Measurements from ENCODE around the gene GRIPAP1. TPM values are rescaled to one million over a fixed set of nuclear protein-coding genes. Genes with fewer than 3 reads are reported as not detected.
"Not testable (repeated sequence)": the region's sequence is repeated elsewhere in the genome, so short reads cannot be mapped to it uniquely, and the experiment has no call there.

The GRIPAP1 gene
- total and polyA plus RNA-seq, 4 donors: 29.1 to 116 (median 60.6) TPM

DNA sequence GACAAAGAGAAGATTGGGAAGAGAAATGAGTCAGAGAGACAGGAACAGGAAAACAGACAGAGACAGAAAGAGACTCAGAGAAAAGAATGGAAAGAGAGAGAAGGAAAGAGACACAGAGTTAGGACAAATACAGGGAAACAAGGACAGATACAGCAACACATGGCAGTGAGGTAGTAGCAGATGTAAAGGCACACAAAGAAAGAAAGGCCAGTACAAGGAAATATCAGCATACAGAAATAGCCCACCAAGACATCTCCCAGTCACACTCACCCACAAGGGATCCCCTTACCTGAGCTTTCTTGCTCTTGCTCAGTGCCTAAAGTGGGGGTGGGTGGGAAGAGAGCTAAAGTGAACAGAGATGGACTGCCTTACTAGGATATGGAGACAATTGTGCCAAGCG, 4.2 kb downstream of the GRIPAP1 start:
- Histone ChIP-seq H3K4me3 (ENCODE audit: low read depth, low read length) (no peak overlapping the region), H3K36me3 (ENCODE audit: control insufficient read depth, insufficient read depth, low read length) (peaks cover 28% of the 10 kb centered on the region), H3K4me1 (ENCODE audit: control insufficient read depth, insufficient read depth, low read length) (no peaks in the 10 kb centered on the region), H3K27me3 (ENCODE audit: control insufficient read depth, insufficient read depth, low read length) (no peaks in the 10 kb centered on the region), H3K27ac (ENCODE audit: low read depth, low read length) (no peak overlapping the region), H3K9me3 (ENCODE audit: control insufficient read depth, insufficient read depth, low read length) (no peaks in the 10 kb centered on the region)
- WGBS (ENCODE audit: insufficient coverage): 56% methylated on average over 1 of the region's 1 CpG
- no peak for DNase-seq (ENCODE audit: low read depth in 4 of 6, low spot score in 6 of 6)

DNA sequence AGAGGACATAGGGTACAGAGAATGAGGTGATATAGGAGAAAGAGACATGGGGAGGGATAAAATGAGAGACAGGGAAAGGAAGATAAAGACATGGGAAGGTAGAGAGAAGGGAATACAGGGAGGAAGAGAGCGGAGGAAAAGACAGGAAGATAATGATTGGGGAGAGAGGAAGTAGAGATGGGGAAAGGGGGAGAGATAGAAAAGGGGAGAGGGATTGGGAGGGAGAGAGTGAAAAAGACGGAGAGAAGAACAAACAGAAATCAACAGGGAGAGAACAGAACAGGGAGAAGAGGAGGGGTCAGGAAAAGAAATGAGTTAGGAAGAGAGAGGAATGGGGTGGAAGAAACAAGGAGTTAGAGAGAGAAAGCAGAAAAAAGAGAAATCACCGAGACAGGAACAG, 4.6 kb downstream of the GRIPAP1 start:
- Histone ChIP-seq H3K4me3 (ENCODE audit: low read depth, low read length) (no peak overlapping the region), H3K36me3 (ENCODE audit: control insufficient read depth, insufficient read depth, low read length) (peaks cover 32% of the 10 kb centered on the region), H3K4me1 (ENCODE audit: control insufficient read depth, insufficient read depth, low read length) (no peaks in the 10 kb centered on the region), H3K9me3 (ENCODE audit: control insufficient read depth, insufficient read depth, low read length) (no peaks in the 10 kb centered on the region), H3K27ac (ENCODE audit: low read depth, low read length) (no peak overlapping the region), H3K27me3 (ENCODE audit: control insufficient read depth, insufficient read depth, low read length) (no peaks in the 10 kb centered on the region)
- 90% methylated on average over 3 of the region's 3 CpGs for WGBS (ENCODE audit: insufficient coverage)
- no peak for DNase-seq (ENCODE audit: low read depth in 4 of 6, low spot score in 6 of 6)

DNA sequence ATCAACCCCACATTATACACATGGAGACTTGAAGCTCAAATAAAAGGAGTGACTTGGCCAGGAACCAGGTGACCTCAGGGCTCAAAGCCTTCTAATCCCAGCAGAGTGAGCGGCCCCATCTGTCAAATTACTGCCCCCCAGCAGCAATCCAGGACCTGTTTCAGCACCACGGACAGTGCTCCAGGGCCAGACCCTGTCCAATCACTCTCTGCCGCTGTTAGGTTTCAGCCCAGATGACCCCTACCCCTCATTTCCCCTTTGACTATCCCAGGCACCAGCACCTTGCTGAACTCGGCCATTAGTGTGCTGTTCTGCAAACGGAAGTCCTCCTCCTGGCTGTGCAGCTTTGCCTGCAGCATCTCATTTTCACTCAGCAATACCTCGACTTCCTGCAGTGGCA, 5.1 kb downstream of the GRIPAP1 start:
- no peak for DNase-seq (ENCODE audit: low read depth in 4 of 6, low spot score in 6 of 6)
- H3K4me3 ChIP-seq (ENCODE audit: low read depth, low read length): no peak overlapping the region
- peaks cover 35% of the 10 kb centered on the region for H3K36me3 ChIP-seq (ENCODE audit: control insufficient read depth, insufficient read depth, low read length)
- no peaks in the 10 kb centered on the region for H3K4me1 ChIP-seq (ENCODE audit: control insufficient read depth, insufficient read depth, low read length)
- H3K9me3 ChIP-seq (ENCODE audit: control insufficient read depth, insufficient read depth, low read length): no peaks in the 10 kb centered on the region
- 65% methylated on average over 6 of the region's 6 CpGs for WGBS (ENCODE audit: insufficient coverage)
- H3K27ac ChIP-seq (ENCODE audit: low read depth, low read length): no peak overlapping the region
- no peaks in the 10 kb centered on the region for H3K27me3 ChIP-seq (ENCODE audit: control insufficient read depth, insufficient read depth, low read length)

DNA sequence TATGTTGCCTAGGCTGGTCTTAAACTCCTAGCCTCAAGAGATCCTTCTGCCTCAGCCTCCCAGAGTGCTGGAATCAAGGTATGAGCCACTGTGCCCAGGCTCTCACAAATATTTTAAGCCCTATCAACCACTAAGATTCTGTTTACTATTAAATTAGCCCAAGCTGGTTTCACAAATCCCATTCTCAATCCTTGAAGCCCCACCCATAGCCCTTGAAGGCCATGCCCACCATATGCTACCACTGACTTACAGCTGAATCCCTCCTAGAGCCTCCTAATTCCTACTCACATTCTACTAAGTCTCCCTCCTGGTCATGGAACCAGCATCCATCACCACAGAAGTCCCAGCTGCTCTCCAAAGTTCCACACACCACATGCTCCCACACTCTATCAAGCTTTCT, 9.7 kb downstream of the GRIPAP1 start:
- H3K9me3 ChIP-seq (ENCODE audit: control insufficient read depth, insufficient read depth, low read length): no peaks in the 10 kb centered on the region
- no peaks in the 10 kb centered on the region for H3K27me3 ChIP-seq (ENCODE audit: control insufficient read depth, insufficient read depth, low read length)
- H3K4me3 ChIP-seq (ENCODE audit: low read depth, low read length): no peak overlapping the region
- no peak for DNase-seq (ENCODE audit: low read depth in 4 of 6, low spot score in 6 of 6)
- no peaks in the 10 kb centered on the region for H3K4me1 ChIP-seq (ENCODE audit: control insufficient read depth, insufficient read depth, low read length)
- H3K36me3 ChIP-seq (ENCODE audit: control insufficient read depth, insufficient read depth, low read length): peaks cover 39% of the 10 kb centered on the region
- no peak overlapping the region for H3K27ac ChIP-seq (ENCODE audit: low read depth, low read length)

DNA sequence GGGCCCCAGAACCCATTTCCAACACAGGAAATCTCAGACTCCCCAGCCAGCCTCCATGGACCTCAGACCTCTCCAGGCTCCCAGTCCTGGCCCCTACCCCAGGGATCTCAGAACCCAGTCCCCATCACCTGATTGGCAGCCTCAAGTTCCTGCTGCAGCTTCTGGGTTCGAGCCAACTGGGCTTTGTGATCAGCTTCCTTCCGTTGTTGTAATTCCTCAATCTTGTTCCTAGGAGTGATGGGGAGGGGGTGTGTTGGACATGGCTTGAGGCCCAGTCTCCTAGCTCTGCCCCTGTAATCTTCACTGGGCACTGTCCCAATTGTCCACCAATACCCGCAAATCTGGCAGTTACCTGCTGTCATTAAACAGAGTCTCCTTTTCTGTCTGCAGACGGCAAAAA, 12.6 kb downstream of the GRIPAP1 start:
- peak in 1 of 6 donors; percentile 1 for DNase-seq (ENCODE audit: low read depth in 4 of 6, low spot score in 6 of 6)
- Histone ChIP-seq H3K27me3 (ENCODE audit: control insufficient read depth, insufficient read depth, low read length) (no peaks in the 10 kb centered on the region), H3K4me1 (ENCODE audit: control insufficient read depth, insufficient read depth, low read length) (no peaks in the 10 kb centered on the region), H3K4me3 (ENCODE audit: low read depth, low read length) (no peak overlapping the region), H3K27ac (ENCODE audit: low read depth, low read length) (no peak overlapping the region), H3K36me3 (ENCODE audit: control insufficient read depth, insufficient read depth, low read length) (peaks cover 39% of the 10 kb centered on the region), H3K9me3 (ENCODE audit: control insufficient read depth, insufficient read depth, low read length) (no peaks in the 10 kb centered on the region)
- 80% methylated on average over 1 of the region's 4 CpGs for whole genome bisulfite sequencing (ENCODE audit: insufficient coverage)

DNA sequence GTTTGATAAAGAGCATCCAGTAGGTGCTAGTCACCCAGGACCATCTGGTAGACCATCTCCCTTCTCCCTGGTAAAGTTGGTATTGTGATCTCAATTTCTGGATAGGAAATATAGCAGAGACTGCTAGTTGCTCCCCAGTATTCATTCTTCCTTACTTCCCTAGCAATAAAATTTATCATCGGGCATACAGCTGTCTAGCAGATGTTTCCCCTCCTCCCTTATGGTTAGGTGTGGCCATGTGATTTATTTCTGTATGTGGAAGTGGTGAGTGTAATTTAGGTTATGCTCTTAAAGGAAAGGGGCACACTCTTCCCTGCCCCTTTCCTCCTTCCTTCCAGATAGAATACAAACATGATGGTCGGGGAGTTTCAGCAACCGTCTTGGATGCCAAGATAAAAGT, 18.2 kb downstream of the GRIPAP1 start:
- Histone ChIP-seq H3K4me1 (ENCODE audit: control insufficient read depth, insufficient read depth, low read length) (no peaks in the 10 kb centered on the region), H3K27me3 (ENCODE audit: control insufficient read depth, insufficient read depth, low read length) (no peaks in the 10 kb centered on the region), H3K9me3 (ENCODE audit: control insufficient read depth, insufficient read depth, low read length) (no peaks in the 10 kb centered on the region), H3K27ac (ENCODE audit: low read depth, low read length) (no peak overlapping the region), H3K36me3 (ENCODE audit: control insufficient read depth, insufficient read depth, low read length) (peaks cover 44% of the 10 kb centered on the region), H3K4me3 (ENCODE audit: low read depth, low read length) (no peak overlapping the region)
- no CpG with 5 or more reads among the region's 3 CpGs for WGBS (ENCODE audit: insufficient coverage)
- no peak for DNase-seq (ENCODE audit: low read depth in 4 of 6, low spot score in 6 of 6)

DNA sequence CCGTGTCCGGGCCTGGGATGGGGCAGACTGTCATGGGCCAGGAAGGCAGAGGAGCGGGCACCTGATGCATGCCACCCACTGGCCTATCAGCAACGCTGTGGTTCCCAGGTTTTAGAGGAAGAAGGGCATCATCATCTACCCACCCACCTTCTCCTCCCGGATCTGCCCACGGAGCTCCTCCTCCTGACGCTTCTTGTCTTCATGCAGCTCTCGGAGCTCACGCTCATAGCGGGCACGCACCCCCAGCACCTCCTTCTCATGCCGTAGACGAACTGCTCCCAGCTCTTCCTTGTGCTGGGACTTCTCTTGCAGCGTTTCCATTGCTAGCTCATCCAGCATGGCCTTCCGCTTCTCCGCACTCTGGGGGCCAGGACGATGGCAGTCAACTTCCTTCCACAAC, 19.0 kb downstream of the GRIPAP1 start:
- Histone ChIP-seq H3K9me3 (ENCODE audit: control insufficient read depth, insufficient read depth, low read length) (no peaks in the 10 kb centered on the region), H3K27me3 (ENCODE audit: control insufficient read depth, insufficient read depth, low read length) (no peaks in the 10 kb centered on the region), H3K4me3 (ENCODE audit: low read depth, low read length) (no peak overlapping the region), H3K36me3 (ENCODE audit: control insufficient read depth, insufficient read depth, low read length) (peaks cover 48% of the 10 kb centered on the region), H3K4me1 (ENCODE audit: control insufficient read depth, insufficient read depth, low read length) (no peaks in the 10 kb centered on the region), H3K27ac (ENCODE audit: low read depth, low read length) (no peak overlapping the region)
- WGBS (ENCODE audit: insufficient coverage): 91% methylated on average over 17 of the region's 17 CpGs
- DNase-seq (ENCODE audit: low read depth in 4 of 6, low spot score in 6 of 6): no peak

DNA sequence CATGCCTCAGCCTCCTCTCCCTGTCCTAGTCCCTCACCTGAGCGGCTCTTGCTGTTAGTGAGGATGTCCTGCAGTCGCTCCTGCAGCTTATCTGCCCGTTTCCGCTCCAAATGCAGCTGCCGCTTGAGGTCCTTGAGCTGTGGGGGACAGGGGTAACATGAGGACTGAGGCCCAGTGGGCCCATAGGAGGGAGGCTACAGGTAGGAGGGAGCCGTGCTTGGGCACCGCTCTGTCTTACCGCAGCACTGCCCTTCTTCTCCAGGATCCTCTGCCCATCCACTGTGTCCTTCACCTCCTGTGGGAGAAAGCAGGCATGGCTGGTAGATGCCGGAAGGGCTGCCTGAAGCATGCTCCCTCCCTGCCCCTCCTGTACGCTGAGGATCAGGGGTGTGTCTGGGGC, 20.9 kb downstream of the GRIPAP1 start:
- H3K27ac ChIP-seq (ENCODE audit: low read depth, low read length): no peak overlapping the region
- no peaks in the 10 kb centered on the region for H3K4me1 ChIP-seq (ENCODE audit: control insufficient read depth, insufficient read depth, low read length)
- 90% methylated on average over 5 of the region's 10 CpGs for WGBS (ENCODE audit: insufficient coverage)
- H3K36me3 ChIP-seq (ENCODE audit: control insufficient read depth, insufficient read depth, low read length): peaks cover 44% of the 10 kb centered on the region
- no peak overlapping the region for H3K4me3 ChIP-seq (ENCODE audit: low read depth, low read length)
- no peak for DNase-seq (ENCODE audit: low read depth in 4 of 6, low spot score in 6 of 6)
- H3K27me3 ChIP-seq (ENCODE audit: control insufficient read depth, insufficient read depth, low read length): no peaks in the 10 kb centered on the region
- no peaks in the 10 kb centered on the region for H3K9me3 ChIP-seq (ENCODE audit: control insufficient read depth, insufficient read depth, low read length)

DNA sequence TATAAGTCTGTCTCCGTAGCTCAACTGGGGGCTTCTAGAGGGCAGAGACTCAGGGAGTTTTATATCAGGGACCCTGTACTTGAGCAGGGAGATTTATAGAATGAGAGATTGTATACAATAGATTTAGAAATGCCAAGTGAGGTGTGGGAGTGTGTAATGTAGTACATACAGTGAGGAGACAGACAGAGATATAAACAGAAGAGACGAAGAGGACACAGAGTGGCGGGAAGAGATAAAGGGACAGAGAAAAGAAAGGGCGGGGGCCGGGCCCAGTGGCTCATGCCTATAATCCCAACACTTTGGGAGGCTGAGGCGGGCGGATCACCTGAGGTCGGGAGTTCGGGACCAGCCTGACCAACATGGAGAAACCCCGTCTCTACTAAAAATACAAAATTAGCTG, 21.7 kb downstream of the GRIPAP1 start:
- not testable (repeated sequence) for H3K4me1 ChIP-seq (ENCODE audit: control insufficient read depth, insufficient read depth, low read length); H3K27ac ChIP-seq (ENCODE audit: low read depth, low read length); H3K27me3 ChIP-seq (ENCODE audit: control insufficient read depth, insufficient read depth, low read length); DNase-seq (ENCODE audit: low read depth in 4 of 6, low spot score in 6 of 6); H3K9me3 ChIP-seq (ENCODE audit: control insufficient read depth, insufficient read depth, low read length); H3K4me3 ChIP-seq (ENCODE audit: low read depth, low read length)
- WGBS (ENCODE audit: insufficient coverage): 63% methylated on average over 1 of the region's 10 CpGs
- peaks cover 48% of the 10 kb centered on the region for H3K36me3 ChIP-seq (ENCODE audit: control insufficient read depth, insufficient read depth, low read length)

DNA sequence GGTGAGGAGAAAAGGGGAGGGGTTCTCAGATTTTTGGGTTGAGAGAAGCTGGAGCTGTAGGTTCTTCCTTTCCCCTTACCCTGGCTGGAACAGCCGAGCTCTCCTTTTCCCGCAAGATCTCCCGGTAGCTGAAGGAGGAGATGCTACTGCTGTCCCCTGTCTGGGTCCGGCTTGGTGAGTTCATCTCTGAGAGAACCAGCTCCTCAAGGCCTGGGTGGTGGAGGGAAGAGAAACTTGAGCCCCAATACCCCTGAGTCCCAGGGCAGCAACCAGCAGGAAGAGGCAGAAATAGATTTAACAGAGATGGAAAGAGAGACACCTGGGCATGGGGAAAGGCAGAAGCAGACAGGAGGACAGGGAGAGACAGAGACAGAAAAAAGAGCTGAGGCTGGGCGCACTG, 23.8 kb downstream of the GRIPAP1 start:
- H3K4me1 ChIP-seq (ENCODE audit: control insufficient read depth, insufficient read depth, low read length): no peaks in the 10 kb centered on the region
- DNase-seq (ENCODE audit: low read depth in 4 of 6, low spot score in 6 of 6): no peak
- H3K9me3 ChIP-seq (ENCODE audit: control insufficient read depth, insufficient read depth, low read length): no peaks in the 10 kb centered on the region
- peaks cover 45% of the 10 kb centered on the region for H3K36me3 ChIP-seq (ENCODE audit: control insufficient read depth, insufficient read depth, low read length)
- WGBS (ENCODE audit: insufficient coverage): 51% methylated on average over 2 of the region's 5 CpGs
- no peaks in the 10 kb centered on the region for H3K27me3 ChIP-seq (ENCODE audit: control insufficient read depth, insufficient read depth, low read length)
- no peak overlapping the region for H3K27ac ChIP-seq (ENCODE audit: low read depth, low read length)
- H3K4me3 ChIP-seq (ENCODE audit: low read depth, low read length): no peak overlapping the region
